HEK293 (cell line): ENCODE measurements around the gene CFAP70.

ENCODE experiments used
- ZIC2 ChIP-seq: fragments of 450-650 bp; formaldehyde crosslinking; IDR thresholded peaks from 2 replicates; pipeline ENCODE4 v1.5.1; 2016; ENCODE audit warnings: missing biosample characterization, missing genetic modification characterization
- TF ChIP-seq, protein P1 (sequence below): fragments of 450-650 bp; formaldehyde crosslinking; IDR thresholded peaks from 2 replicates; pipeline ENCODE4 v1.5.1; 2016; ENCODE audit warnings: missing biosample characterization, missing genetic modification characterization

DNA sequence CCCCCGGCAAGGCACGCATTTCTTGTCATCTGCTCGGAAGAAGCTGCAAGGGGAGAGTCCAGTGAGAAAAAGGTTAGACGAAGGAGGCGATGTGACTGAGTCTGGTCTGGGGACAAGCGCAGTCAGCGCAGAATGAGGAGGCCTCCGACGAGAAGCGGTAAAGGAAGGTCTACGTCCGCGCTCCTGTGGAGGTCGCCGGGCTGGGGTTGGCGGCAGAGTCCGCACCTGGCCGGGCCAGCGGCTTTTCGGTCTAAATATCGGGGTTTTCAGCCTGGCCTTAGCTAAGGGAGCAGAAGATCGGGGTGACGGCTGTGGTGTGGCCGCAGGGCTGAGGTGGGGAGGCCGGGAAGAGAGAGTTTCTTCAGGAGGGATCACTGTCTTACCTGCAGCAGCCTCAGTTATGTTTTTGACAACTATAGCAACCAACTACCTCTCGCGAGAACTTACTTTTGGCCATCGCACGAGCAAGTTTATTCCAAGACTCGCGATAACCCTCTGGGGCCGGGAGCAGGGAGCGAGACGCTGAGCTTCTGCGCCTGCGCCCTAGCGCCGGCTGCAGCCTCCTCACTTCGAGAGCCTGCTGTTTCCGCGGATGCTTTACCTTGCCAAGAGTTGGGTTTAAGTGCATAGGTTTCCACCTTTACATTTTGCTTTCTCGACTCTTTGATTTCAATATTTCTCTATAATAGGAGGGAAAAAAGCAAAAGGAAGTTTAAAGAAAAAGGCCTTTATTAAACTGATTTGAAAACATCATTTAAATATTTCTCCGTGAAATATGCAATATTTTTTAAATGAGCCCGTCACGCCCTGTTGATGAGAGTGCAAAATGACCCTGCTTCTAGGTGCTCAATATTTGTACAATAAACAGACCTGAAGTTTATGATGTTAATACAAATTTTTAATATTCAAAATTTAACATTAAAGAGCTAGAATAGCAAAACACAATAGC, at the start of gene CFAP70:
- TF ChIP-seq, protein P1, sequence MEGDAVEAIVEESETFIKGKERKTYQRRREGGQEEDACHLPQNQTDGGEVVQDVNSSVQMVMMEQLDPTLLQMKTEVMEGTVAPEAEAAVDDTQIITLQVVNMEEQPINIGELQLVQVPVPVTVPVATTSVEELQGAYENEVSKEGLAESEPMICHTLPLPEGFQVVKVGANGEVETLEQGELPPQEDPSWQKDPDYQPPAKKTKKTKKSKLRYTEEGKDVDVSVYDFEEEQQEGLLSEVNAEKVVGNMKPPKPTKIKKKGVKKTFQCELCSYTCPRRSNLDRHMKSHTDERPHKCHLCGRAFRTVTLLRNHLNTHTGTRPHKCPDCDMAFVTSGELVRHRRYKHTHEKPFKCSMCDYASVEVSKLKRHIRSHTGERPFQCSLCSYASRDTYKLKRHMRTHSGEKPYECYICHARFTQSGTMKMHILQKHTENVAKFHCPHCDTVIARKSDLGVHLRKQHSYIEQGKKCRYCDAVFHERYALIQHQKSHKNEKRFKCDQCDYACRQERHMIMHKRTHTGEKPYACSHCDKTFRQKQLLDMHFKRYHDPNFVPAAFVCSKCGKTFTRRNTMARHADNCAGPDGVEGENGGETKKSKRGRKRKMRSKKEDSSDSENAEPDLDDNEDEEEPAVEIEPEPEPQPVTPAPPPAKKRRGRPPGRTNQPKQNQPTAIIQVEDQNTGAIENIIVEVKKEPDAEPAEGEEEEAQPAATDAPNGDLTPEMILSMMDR (tag by site-specific recombination) = no peak
- TF ChIP-seq ZIC2 (tag by site-specific recombination) = no peak
